Choroid plexus epithelial cell (primary cell): ENCODE data around the gene DNAI1.
"Not testable (repeated sequence)": the region's sequence is repeated elsewhere in the genome, so short reads cannot be mapped to it uniquely, and the experiment has no call there.

Experiments used
- DNase-seq: peaks from one replicate; pipeline ENCODE4 v3.0.0-alpha.2; 2010; ENCODE audit warnings: low read depth
- H3K4me3 ChIP-seq: 2 replicates; pipeline ENCODE4 v1.5.1; 2011; ENCODE audit warnings: low read depth, mild to moderate bottlenecking, control low read depth, low read length, moderate library complexity
- TF ChIP-seq, protein P1 (sequence below): conservative IDR thresholded peaks from 2 replicates; pipeline ENCODE4 v1.5.1; 2011; ENCODE audit warnings: low read depth, mild to moderate bottlenecking, control low read depth, inconsistent platforms, low read length, moderate library complexity

DNAI1 gene

DNA sequence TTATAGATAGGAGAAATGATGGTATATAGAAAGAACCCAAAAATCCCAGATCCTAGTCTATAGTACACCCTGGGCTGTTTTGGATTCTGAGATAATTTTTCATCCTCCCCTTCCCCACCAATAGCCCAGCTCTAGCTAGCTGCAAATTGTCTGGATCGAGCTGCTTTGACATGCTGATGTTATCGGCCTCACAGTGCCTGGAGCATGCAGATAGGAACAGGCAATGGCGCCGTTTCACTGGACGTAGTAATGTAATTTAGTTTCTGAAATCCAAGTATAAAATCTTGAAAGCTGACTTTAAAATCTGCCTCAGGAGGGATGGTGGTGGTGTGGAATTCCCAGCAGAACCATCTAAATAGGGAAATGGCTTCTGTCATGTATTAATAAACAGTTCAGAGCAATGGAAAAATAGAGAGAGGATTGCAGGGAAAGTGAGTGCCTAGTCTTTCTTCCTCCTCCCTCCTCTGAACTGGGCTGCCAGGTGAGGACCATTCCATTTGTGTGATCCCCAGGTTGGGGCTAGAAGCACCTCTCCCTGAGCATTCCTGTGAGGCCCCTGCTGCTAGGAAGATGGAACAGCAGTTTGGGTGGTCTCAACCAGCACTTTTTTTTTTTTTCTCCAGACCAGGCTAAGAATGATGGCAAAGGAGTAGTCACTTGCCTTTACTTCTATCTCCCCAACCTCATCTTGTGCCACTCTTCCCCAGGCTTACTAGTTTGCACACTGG is 32.1 kb upstream of the DNAI1 start:
- no peak overlapping the region for H3K4me3 ChIP-seq
- DNase-seq, result no peak
- TF ChIP-seq, protein P1, sequence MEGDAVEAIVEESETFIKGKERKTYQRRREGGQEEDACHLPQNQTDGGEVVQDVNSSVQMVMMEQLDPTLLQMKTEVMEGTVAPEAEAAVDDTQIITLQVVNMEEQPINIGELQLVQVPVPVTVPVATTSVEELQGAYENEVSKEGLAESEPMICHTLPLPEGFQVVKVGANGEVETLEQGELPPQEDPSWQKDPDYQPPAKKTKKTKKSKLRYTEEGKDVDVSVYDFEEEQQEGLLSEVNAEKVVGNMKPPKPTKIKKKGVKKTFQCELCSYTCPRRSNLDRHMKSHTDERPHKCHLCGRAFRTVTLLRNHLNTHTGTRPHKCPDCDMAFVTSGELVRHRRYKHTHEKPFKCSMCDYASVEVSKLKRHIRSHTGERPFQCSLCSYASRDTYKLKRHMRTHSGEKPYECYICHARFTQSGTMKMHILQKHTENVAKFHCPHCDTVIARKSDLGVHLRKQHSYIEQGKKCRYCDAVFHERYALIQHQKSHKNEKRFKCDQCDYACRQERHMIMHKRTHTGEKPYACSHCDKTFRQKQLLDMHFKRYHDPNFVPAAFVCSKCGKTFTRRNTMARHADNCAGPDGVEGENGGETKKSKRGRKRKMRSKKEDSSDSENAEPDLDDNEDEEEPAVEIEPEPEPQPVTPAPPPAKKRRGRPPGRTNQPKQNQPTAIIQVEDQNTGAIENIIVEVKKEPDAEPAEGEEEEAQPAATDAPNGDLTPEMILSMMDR, result no peak

DNA sequence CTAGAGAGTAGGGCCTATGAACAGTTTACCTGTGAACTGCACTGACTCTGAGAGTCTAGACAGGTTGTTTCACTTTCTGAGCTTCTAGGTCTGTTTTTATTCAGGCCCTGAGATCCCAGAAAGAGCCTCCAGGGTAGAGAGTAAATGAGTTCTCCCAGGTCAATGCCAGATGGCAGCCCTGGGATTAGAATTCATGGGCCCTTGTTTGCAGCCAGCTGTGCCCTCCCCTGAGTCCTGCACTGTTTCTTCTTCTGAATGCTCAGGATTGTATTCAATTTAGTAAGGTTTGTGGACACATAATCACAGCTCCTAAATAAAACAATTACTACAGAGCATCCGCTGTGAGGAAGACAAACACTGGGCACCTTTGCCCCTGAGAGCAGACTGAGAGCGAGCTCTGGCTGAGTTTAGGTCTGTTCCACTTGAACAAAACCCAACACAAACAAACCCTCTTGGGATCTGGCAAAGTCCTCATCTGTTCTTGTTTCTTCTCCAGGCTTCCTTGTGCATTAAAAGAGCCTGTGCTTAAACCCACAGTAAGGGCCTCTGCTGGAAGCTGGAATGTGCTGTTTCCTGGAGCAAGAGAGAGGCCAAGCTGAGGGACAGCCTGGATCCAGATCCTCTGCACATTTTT is 30.2 kb upstream of the DNAI1 start:
- DNase-seq, result peak; percentile 75
- no peak overlapping the region for H3K4me3 ChIP-seq
- TF ChIP-seq, protein P1, result no peak

DNA sequence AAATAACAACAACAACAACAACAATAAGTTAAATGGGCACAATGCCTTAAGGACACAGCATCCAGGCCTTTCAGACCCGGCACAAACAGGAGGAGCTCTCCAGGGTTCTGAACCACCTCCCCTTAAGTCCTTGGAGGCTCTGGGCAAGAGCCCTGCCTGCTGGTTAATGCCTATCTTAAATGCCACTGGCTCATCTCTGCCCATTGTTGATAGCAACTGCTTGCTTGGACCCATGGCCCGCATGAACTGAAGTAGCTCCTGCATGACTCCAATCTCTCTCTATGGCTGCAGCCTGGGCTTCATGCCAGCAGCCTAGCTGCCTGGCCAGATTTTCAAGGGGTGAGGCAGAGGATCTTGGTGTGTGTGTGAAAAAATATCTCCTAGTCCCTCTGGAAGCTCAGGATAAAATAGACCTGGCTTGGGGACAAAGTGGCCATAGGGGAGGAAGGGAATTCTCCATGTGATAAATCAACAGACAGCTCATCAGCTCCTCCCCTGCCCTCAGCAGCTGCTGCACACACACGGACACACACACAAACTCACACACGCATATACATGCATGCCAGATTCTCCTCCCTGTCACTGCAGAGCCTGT is 27.7 kb upstream of the DNAI1 start:
- DNase-seq, result peak; percentile 86
- TF ChIP-seq, protein P1, result no peak
- no peak overlapping the region for H3K4me3 ChIP-seq

DNA sequence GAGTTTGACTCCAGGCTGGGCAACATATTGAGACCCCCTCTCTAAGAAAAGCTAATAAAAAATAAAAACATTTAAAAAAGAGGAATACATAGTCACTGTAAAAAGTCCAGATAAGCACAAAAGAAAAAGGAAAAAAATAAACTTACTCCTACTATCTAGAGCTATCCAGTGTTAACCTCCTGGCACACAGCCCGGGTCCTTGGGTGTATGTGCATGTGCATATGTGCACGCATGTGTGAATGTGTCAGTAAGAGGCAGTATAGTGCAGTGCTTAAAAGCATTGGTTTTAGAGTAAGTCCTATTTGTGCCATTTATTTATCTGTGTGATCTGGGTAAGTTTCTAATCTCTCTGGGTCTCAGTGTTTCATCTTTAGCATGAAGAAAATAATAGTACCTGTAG is 26.9 kb upstream of the DNAI1 start:
- TF ChIP-seq, protein P1, result no peak
- no peak for DNase-seq
- no peak overlapping the region for H3K4me3 ChIP-seq

DNA sequence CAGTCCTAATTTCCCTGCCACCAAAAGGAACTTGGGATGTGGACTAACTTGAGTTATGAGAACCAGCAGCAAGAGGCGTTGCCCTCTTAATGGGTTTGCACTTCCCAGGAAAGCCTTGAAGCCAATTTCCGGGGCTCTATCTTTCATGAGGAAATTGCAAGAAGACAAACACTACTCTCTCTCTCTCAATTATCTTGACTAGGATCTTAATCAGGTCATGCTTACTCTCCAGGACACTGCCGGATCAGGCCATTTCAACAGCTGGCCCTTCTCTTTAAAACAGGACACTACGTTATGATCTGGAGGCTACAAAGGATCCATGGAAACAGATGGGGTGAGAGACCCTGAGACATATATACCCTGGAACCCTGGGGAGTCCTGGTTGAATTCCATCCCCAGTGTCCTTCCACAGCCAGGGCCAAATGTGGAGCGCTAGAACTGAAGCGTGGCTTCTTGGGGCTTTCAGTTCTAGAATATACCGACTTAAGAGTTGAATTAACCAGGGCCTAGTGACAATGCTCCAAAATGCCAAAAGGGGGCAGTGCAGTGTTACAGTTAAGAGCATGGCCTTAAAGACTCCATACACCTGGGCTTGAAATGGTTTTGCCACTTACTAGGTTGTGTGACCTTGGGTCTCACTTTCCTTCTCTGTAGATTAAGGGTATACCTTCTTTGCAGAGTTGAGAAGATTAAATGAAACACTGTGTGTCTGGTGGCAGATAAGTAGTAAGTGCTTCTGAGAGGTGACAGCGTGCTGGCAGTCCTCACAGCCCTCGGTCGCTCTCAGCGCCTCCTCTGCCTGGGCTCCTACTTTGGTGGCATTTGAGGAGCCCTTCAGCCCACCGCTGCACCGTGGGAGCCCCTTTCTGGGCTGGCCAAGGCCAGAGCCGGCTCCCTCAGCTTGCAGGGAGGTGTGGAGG is 21.3 kb upstream of the DNAI1 start:
- TF ChIP-seq, protein P1, result peak; percentile 85
- H3K4me3 ChIP-seq, result no peak overlapping the region
- DNase-seq, result peak; percentile 93

DNA sequence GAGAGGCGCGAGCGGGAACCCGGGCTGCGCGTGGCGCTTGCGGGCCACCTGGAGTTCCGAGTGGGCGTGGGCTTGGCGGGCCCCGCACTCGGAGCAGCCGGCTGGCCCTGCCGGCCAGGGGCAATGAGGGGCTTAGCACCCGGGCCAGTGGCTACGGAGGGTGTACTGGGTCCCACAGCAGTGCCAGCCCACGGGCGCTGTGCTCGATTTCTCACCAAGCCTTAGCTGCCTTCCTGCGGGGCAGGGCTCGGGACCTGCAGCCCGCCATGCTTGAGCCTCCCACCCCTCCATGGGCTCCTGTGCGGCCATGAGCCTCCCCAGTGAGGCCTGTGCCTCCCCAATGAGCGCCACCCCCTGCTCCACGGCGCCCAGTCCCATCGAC is 20.7 kb upstream of the DNAI1 start:
- not testable (repeated sequence) for H3K4me3 ChIP-seq, DNase-seq

DNA sequence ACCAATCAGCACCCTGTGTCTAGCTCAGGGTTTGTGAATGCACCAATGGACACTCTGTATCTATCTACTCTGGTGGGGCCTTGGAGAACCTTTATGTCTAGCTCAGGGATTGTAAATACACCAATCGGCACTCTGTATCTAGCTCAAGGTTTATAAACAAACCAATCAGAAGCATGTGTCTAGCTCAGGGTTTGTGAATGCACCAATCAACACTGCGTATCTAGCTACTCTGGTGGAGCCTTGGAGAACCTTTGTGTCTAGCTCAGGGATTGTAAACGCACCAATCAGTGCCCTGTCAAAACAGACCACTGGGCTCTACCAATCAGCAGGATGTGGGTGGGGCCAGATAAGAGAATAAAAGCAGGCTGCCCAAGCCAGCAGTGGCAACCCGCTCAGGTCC is 20.1 kb upstream of the DNAI1 start:
- not testable (repeated sequence) for DNase-seq, H3K4me3 ChIP-seq
